DND-41 (cell line): ENCODE data around the gene ULK1.

ENCODE experiments used
- EZH2 ChIP-seq: IDR thresholded peaks from 3 replicates; pipeline ENCODE4 v1.6.1; 2012; ENCODE audit warnings: borderline replicate concordance, low read depth, mild to moderate bottlenecking, moderate library complexity, low read length, inconsistent platforms; ENCODE audit not compliant: severe bottlenecking
- TF ChIP-seq, protein P1 (sequence below): IDR thresholded peaks from 2 replicates; pipeline ENCODE4 v1.5.1; 2012; ENCODE audit warnings: borderline replicate concordance, low read length, moderate library complexity, mild to moderate bottlenecking; ENCODE audit not compliant: poor library complexity, severe bottlenecking; ENCODE audit errors: extremely low read depth

DNA sequence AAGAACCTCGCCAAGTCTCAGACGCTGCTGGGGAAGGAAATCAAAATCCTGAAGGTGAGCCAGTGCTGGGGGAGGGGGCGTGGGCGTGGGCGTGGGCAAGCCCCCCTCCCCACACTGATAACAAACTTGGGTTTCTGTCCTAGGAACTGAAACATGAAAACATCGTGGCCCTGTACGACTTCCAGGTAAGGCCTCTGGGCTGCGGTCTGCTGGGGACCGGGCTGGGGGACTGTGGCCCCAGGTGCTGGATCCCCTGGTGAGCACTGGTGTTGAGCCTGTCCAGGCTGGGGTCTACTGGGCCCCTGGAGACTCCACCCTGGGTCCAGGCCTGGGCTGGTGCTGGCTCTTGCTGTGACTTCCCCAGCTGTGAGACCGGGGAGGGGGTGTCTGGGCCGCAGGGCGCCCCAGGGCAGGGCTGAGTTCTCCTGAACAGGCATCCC is 1.2 kb downstream of the ULK1 start:
- TF ChIP-seq, protein P1, sequence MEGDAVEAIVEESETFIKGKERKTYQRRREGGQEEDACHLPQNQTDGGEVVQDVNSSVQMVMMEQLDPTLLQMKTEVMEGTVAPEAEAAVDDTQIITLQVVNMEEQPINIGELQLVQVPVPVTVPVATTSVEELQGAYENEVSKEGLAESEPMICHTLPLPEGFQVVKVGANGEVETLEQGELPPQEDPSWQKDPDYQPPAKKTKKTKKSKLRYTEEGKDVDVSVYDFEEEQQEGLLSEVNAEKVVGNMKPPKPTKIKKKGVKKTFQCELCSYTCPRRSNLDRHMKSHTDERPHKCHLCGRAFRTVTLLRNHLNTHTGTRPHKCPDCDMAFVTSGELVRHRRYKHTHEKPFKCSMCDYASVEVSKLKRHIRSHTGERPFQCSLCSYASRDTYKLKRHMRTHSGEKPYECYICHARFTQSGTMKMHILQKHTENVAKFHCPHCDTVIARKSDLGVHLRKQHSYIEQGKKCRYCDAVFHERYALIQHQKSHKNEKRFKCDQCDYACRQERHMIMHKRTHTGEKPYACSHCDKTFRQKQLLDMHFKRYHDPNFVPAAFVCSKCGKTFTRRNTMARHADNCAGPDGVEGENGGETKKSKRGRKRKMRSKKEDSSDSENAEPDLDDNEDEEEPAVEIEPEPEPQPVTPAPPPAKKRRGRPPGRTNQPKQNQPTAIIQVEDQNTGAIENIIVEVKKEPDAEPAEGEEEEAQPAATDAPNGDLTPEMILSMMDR = no peak
- TF ChIP-seq EZH2 = no peak
